ENCODE data around the gene KCNIP1.
"Not testable (repeated sequence)": the region's sequence is repeated elsewhere in the genome, so short reads cannot be mapped to it uniquely, and the experiment has no call there.

The KCNIP1 gene

DNA sequence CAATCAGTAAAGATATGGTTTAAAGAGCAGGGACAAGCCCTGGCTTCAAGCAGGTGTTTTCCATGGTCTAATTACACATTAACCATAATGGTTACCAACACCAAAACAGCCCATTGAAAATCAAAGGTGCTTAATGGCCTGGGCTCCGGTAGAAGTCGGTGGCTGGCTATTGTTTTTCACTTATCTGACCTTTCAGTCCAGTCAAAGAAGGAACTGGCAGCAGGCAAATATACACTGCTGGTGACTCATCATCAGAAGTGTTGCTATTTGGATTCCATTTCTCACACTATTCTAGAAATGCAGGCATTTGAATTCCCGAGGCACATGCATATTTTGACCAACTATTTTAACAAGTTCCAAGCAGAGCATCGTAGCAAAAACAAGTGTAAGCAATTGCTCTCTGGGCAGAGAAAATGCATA, 253.4 kb downstream of the KCNIP1 start:
- DNase-seq = no peak

DNA sequence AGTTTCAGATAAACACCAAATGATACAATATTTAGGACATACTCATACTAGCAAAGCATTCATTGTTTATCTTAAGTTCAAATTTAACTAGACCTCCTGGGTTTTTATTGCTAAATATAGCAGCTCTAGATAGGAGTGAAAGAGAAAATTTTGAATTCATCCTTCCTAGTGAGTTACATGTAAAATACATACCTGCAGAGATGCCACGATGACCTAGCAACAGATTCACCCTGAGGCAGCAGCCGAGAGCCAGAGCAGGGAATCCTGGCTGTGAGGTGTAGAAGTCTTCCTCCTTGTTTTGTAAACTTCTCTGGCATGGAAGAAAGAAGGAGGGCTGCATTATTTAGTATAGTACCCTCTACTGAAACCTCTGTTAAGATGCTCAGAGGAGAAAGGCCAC, 253.8 kb downstream of the KCNIP1 start:
- DNase-seq = no peak

GRCh38 chr5:170758481-170758880, 254.7 kb downstream of the KCNIP1 start:
- DNase-seq = no peak

- no peak for DNase-seq
These were observed 256.3 kb downstream of the KCNIP1 start for GRCh38 chr5:170760113-170760512.

DNA sequence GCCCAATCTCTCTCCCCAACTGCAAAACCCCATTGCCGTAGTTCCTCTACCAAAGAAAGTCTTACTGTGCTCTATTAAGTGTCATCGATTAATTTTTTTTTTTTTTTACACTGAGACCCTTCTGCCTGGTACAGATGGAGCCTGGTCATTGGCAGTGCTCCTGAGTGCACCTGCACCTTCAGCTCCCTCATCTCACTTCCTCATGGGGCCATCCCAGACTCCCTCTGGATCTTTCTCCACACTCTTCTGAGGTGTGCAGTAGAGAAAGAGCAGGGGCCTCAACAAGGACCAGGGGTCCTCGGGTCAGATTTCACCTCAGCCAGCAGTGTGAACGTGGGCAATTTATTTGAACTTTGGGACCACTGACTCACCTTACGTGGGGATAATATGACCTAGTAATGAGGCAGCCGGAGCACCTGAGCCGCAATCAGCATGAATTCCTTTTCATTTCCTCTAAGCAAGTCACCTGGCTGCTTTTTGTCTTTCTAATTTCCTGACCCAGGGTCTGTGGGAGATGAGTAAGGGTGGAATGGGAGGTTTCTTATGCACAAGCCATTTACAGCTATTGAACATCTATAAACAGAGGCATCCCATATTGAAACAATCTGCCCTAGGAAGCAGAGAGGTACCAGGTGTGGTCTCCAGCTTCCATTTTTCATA, 257.4 kb downstream of the KCNIP1 start:
- no peak for DNase-seq

DNA sequence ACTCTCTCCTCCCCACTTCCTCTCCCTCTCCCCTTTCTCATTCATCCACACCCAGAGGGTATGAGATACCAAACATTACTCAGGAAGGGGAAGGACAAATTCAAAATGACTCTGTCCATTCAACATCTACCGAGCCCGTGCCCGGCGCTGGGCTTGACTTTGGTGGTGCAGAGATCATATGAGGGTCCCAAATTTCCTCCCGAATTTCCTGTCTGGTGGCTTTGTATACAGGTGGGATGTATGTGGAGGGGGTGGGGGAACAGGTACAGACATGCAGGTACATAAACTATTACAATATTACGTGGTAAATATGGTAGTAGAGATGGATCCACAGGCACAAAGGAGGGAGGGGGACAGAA, 257.9 kb downstream of the KCNIP1 start:
- DNase-seq = no peak

DNA sequence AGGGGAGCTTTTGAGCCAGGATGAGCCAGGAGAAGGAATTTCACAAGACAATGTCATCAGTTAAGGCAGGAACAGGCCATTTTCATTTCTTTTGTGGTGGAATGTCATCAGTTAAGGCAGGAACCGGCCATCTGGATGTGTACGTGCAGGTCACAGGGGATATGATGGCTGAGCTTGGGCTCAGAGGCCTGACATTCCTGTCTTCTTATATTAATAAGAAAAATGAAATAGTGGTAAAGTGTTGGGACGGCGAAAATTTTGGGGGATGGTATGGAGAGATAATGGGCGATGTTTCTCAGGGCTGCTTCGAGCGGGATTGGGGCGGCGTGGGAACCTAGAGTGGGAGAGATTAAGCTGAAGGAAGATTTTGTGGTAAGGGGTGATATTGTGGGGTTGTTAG, 258.5 kb downstream of the KCNIP1 start:
- not testable (repeated sequence) for DNase-seq

DNA sequence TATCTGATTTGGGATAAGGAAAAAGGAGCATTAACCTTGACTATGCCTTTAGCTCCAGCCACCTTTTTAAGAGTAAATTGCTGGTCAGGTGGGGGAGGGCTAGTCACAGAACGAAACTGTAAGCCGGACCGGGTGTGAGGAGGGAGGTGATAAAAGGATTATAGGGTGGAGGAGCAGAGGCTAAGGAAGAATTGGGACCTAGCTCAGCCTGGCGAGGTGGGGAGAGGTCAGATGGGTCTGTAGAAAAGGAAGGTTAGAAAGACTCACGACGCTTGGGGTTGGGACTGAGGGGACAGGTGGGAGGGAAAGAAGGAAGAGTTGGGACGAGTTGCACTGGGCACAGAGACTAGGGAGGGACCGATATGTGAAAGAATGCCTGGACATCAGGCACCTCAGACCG, 262.0 kb downstream of the KCNIP1 start:
- not testable (repeated sequence) for DNase-seq

DNA sequence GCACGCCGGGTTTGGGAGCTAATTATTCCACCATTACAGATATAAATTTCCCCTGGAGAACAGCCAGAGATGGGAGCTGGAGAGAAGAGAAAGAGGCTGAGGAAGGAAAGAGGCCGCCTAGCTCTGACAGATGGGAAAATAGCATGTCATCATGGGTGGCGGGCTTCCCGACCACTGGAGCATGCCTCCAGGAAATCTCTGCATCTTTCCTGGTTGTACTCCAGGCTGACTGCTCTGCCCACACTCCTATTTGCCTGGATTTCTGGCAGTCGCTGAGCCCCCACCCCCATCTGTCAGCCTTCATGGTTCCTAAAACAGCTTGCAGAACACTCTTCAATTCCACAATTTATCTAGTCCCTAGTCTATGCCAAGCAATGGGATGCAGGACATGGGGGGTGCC, 265.4 kb downstream of the KCNIP1 start:
- no peak for DNase-seq

DNA sequence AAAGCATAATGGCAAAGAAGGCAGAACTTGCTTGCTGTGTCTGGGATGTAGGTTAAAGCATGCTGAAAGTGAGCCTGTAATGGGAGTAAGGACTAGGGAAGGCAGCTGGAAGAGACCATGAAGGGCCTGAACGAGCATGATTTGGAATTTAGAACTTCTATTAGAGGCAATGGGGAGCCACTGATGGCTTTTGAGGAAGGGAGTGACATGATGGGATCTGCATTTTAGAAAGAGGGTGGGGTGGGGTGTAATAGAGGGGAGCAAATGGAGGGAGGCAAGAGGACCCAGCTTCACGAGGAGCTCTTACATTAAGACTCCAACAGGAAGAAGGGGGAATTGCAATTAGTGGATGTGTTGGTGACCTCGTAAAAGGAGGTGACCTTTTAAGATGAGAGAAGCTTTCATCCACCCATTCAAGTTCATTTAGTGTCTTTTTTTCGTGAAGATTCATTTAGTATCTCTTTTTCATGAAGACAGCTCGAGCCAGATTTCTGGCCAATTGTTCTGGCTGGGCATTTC, 266.1 kb downstream of the KCNIP1 start:
- DNase-seq = no peak

DNA sequence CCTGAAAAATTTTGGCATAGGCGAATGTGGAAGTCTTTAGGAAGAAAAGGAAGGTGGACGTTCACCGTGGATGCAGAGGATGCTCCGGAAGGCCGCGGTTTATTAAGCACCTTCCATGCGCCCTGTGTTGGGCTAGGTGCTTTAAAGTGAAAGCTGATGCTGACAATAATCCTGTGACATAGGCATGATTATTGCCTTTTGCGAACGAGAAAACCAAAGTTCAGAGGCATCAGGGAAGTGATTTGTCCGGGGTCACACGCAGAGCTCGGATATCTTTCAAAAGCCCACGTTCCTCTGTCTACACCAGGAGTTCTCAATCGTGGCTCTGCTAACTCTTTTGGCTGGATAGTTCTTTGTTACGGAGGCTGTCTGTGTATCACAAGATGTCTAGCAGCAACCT, 267.7 kb downstream of the KCNIP1 start:
- no peak for DNase-seq

DNA sequence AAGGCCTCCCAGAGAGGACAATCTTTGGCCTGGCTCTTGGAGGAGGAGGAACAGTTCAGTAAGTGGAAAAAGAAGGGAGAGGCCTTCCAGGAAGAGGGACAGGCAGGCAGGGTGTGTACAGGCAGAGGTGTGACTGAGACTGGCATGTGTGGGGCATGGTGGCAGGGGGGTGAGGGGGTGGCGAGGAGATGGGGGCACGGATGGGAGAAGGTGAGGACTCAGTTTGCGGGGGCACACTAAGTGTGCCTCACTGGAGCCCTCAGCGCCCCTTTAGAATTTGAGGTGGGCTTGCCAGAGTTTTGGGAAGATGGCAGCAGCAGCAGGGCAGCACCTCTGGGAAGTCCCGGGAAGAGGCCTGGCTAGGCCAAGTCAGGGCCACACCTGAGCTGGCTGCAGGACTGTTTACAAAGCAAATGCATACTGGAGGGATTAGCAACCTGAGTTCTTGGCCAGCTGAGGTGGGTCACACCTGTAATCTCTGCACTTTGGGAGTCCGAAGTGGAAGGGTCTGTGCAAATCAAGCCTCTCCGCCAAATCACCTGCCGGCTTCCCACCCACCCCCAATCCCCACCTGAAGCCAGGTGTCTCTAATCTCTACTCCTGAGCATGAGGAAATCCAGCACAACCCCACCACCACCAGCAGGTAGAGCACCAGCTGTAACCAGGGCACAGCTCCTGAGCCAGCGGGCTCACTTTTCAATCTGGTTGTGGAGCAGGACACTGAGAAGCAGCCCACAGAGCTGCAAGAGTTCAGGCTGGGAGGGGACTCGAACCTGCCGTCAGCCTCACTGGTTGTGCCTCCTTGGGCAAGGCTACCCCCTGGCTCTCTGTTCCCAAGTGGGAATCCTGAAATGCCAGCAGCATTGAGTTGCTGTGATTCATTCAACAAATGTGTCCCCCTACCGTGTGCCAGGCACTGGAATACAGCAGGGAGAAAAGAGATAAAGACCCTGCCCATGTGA, 269.5 kb downstream of the KCNIP1 start:
- no peak for DNase-seq

DNA sequence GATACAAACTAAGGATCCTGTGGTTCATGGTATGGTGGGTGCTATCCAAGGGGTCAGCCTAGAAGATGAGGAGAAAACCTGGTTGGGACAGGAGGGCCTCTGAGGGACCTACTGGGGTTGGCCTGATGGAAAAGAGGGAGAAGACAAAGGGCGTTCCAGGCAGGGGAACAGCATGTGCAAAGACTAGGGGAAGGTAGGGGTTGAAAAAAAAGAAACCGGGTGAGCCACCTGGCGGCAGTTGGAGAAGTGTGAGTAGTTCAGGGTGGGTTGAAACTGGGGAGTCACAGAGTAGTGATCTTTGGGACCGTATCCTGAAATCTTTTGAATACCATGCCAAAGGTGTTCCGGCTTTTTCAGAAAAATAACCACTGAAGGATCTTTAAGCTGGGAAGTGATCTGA, 271.0 kb downstream of the KCNIP1 start:
- DNase-seq = no peak

GRCh38 chr5:170781946-170782345, 278.1 kb downstream of the KCNIP1 start:
- DNase-seq = no peak

- no peak for DNase-seq
These were observed 278.6 kb downstream of the KCNIP1 start for GRCh38 chr5:170782438-170782837.

GRCh38 chr5:170783498-170784247, 279.9 kb downstream of the KCNIP1 start, which contains the start of gene GABRP:
GABRP (plus strand) TSS chr5:170783725; CDS start chr5:170788616, 4,891 bp downstream.
- DNase-seq = no peak

- no peak for DNase-seq
These were observed 281.6 kb downstream of the KCNIP1 start for GRCh38 chr5:170785416-170785815.

All from activated CD8-positive, alpha-beta memory T cell treated with anti-CD3 and anti-CD28 coated beads, Interleukin-2, amount 50 U/mL, for 48 hours (primary cell).